NCI-H2196 (cell line): Measurements from ENCODE around the gene ROR1.
A peak's percentile ranks its signal among the peaks of the same experiment; 100 is the strongest.
"Not testable (repeated sequence)": the region's sequence is repeated elsewhere in the genome, so short reads cannot be mapped to it uniquely, and the experiment has no call there.

ENCODE experiments used
- DNase-seq: peaks from one replicate; lab custom pipeline; 2025; ENCODE audit not compliant: unreplicated experiment; lab: John Stamatoyannopoulos, UW

Gene ROR1

DNA sequence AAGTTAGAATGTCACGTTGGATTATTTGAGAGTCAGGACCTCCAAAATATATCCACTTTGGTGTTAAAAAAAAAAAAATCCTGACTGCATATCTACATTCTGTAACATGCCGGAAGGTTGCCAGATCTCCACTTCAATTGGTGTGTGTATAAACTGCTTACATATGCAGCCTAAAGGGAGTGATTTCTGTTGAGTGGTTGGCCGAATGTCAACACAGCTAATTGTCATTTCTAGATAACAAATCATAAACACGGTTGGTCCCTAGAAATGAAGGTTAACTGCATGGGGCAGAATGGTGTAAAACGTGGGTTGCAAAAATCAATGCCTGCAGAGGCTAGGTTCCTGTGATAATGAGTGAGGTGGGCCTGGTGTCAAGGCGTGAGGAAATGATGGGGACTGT, 15.0 kb upstream of the ROR1 start:
- DNase-seq = no peak

DNA sequence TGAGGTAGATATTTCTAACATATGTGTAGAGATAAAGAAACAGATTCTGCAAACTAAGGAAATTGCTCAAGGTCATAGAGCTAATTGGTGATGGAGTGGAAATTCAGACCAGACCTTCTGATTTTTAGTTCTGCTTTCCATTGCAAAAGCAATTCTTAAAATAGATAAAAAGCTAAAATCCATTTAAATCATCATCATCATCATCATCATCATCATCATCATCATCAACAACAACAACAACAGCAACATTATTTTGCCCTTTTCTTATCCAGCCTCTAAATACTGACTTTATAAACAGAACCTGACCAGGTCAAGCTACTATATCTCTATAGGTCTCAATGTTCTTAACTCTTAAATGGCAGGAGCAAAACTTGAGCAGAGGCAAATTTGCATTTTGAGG, 14.0 kb upstream of the ROR1 start:
- DNase-seq = no peak

DNA sequence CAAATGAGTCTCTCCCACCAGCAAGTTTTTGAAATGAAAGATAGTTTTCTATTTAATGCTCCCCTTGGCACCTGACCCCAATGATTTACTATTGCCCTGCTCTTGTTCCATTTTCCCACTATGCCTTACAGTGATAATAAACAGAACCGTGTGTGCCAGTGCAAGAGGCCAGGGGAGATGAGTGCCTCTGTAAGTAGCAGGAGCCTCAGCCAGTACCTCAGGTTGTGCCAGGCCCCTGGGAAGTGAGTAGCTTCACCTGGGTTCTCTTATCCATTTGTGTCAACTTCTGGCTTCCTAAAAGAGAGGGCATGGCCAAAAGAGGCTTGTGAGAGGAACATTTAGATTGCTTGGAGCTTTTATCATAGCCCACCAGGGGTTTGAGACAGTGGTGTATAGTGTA, 3.4 kb upstream of the ROR1 start:
- no peak for DNase-seq

DNA sequence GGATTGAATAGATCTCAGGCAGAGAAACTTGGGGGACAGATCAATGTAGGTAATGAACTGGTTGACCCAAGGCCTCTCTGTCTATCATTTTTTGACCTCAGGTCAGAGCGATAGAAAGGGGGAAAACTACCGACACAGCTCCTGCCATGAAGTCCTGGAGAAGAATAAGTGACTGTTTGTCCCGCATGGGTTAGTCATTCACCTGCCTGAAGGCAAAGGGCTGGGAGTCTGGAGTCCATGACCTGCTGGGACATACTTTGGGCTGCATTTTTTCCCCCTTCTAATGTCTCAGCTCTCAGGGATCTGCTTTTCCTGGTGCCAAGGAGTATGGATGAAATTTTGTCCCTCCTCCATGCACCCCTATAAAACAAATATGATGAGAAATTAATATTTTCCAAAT, 1.6 kb upstream of the ROR1 start:
- DNase-seq = no peak

DNA sequence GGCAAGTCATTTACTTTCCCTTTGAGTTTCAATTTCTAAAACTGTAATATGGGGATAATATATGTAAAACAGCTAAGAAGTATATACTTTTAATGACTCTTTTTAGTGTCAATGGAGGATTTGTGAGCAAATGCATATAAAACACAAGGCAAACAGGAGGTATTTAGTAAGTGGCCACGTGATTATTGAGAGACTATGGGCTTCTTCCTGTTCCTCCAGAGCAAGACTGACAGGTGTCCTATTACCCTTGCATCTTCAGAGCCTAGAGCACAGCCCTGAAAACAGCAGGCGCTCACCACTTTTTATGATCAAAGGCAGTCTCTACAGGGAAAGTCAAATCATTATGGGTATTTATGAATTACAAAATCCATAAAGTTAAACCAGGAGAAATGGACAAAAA, 941 bp upstream of the ROR1 start:
- no peak for DNase-seq

DNA sequence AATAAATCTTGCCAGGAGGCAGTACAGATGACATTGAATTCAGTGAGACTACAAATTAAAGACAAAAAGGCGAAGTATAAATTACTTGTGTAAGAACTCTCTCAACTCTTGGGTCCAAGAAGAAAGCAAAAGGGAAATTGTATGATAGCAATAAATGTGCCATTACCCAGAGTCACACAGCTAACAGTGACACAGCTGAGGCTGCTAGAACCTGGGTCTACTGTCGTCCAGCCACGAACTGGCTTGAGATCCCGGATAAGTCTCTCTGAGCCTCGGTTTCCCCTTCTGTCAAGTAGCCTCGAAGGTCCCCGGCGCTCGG, 362 bp upstream of the ROR1 start:
- DNase-seq = no peak

DNA sequence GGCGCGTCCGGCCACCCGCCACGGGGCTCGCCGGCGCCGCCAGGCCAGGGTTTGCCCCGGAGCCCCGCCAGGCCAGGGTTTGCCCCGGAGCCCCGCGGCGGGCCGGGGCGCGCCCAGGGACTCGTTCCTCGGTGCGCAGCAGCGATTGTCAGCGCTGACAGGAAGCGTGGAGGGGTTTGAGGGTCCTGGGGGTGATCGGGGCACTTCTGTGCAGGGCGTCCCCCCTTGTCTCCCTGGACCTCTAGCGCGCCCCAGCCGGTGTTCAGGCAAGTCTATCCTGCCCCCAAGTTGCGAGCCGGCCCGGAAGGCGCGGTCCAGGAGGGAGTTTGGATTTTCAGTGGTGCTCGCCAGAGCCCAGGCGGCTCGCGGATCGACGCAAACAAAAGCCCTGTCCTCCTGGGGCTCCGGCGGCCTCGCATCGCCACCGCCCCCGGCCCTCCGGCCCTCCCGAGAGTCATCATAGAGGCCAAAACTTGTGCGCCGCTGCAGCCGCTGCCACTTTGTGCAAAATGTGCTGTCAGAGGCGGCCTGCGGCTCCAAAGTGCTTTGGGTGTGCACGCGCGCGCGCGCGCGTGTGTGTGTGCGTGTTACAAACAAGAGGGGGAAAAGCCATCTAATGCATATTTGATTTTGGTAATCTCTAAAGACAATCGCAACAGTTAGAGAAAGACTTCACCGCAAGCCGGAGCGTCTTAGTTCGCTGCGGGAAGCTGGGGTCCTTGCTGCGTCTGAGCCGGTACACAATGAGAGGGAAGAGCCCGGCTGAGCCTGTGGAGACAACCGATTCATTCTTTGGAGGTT, 1.0 kb downstream of the ROR1 start:
- peak; percentile 59 for DNase-seq

DNA sequence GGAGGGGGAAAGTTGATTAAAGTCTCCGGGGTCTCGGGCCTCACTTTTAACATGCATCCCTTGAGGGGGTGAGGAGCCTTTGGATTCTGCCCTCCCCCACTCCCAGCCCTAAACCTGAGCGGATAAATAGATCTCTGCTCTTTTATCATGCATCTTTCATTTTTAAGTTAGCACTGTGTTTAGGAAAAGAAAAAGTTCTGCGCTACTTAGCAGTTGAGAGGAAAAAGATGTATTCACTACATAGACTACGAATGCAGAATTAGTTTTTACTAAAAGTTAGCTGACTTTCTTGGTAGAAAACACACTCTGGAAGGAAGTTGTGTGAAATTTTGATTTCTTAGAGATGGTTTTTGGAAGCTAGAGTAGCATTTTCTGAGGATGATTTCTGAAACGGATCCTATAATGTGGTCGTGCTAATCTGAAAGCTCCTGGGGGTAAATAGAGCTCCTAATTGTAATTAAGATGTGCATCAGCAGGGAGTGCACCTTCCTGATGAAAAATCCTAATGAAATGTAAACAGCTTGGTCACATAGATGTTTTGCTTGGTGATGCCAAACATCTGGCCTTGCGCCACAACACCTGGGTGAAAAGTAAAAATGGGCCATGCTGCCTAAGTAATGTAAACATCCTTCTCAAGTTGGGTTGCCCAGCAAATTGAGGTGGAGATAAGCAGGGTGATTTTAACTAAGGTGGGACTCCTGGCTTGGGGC, 1.8 kb downstream of the ROR1 start:
- peak; percentile 14 for DNase-seq

DNA sequence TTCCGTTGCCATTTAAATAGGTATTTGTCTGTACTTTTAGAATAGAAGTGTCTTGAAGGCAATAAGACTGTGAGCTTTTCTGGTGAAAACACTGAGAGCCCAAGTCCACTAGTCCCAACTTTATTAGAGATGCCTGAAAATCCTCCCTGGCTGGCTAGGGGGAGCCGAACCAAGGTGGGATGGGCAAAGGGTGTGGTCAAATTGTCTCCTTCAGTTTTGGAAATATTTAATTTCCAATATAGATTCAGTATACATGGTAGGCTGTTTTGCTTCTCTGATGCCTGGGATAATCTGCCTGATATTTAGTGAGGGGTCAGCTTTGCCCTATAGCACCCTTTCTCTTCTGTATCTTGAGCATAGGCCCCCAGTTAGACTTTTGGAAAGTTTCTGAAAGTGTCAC, 3.5 kb downstream of the ROR1 start:
- DNase-seq = no peak

DNA sequence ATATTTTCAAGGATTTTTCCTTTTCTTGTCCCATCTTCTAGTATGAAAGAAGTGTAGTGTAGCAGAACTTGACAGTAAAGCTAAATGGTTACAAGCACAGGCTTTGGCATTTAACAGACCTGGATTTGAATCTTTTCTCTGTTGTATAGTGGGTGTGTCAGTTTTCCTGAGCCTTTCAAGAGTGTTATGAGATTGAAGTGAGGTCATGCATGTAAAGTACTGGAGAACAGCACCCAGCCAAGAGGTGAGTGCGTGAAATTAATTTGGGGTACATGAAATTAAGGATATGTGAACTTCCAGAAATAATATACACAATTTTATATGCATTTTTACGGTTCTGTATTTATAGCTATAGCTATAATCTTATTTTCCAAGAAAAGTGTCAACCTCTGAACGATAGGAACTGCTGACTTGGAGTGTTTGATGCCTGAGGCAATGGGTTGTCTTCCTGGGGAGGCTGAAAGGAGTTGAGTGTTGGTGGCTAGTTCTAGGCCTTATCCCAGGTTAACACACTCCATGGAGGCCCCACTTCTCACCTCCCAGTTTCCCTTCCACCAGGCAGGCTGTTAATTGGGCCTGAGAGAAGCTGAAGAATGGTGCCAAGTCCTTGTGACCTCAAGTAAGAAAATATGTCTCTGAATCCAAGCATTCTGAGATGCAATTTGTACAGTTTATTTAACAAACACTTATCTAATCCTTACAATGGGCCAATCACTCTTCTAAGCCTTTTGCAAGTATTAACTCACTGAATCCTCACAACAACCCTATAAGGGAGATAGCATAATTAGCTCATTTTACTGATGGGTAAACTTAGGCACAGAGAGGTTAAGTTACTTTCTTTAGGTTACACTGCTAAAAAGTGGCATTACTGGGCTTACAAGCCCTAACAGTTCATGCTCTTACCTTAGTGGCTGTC, 4.4 kb downstream of the ROR1 start:
- DNase-seq = no peak

DNA sequence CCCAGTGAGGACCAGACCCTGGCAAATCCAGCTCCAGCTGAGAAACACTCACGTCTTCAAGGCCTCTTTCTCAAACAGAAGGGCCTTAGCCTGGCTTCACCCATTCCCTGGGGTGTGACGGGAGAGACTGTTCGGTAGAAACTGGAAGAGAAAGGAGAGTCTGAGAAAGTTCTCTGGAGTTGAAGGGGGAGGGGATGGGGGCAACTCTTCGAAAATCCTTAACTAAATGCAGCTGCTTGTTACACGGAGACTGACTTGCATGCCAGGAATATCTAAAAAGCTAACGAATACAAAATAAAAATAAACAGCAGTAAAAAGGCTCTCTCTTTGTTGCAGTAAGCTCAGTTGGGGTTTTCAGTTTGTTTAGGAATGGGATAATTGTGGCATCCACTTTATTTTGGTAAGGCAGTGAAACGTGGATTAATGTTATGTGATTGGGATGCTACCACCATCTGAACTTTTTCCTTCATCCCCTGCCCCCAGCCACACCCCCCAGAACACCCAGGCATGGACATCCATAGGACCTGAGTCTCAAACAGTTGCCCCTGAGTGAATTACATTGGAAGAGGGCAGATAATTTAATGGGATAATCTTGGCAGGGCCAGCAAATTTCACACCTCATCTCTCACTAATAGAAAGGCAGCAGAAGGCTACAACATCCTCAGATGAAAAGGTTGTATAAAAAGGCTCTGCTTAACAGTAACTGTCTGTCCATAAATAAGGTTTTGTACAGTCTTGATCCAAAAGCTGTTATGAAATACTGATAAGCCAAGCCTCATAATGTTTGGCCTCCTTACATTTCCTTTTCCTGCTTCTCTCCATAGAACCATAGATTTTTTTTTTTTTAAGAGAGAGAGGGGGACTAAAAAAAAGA, 5.8 kb downstream of the ROR1 start:
- DNase-seq = no peak

DNA sequence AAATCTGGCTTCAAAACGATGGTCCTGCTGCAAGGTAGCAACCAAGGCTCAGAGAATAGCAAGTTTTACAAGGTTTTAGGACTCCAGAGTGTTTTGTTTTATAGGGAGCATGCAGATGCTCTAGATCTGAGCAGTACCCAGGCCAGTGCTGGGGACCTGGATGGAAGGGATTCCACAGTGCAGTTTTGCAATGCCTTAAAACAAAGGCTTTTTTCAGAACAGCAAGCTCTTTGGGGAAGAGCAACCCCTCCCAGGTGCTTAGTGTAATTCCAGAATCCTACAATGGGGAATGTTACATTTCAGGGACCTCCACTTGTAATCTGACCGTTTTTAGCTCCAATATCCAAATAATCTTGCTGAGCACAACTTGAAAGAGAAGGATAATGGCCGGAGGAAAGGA, 6.7 kb downstream of the ROR1 start:
- no peak for DNase-seq

DNA sequence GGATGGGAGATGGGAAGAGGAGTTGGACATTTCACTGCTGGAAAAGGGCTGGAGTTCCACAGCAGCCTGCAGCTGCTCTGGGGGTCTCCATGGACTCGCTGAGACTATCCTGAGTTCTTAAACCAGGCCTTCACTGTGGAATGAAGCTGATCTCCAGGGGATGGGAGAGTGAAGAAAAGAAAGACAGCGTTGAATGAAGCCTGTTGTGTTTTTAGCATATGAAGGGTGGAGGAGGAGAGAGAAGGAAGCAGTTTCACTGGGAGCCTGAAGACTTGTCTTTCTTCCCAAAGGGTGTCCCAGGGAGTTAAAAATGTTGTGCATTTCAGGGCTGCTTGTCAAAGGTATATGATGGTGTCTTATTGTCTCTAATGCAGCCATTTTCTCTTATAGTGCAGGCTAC, 9.2 kb downstream of the ROR1 start:
- DNase-seq = no peak

DNA sequence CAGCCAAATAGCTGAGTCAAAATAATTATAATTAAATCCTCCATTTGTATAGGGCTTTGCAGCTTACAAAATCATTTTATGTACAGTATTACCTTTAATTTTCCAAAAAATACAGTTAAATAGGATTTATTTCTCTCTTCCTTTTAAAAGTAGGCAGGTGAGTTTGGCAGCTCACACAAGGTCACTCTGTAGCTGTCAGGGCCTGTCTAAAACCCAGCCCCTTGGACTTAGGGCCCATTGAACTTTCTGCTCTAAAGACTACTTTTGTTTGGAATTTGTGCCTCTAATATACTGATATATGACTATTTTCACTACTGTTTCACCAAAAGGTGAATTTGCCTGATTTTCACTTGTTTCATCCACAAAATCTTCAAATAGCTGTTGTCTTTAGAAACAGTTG, 10.3 kb downstream of the ROR1 start:
- no peak for DNase-seq

DNA sequence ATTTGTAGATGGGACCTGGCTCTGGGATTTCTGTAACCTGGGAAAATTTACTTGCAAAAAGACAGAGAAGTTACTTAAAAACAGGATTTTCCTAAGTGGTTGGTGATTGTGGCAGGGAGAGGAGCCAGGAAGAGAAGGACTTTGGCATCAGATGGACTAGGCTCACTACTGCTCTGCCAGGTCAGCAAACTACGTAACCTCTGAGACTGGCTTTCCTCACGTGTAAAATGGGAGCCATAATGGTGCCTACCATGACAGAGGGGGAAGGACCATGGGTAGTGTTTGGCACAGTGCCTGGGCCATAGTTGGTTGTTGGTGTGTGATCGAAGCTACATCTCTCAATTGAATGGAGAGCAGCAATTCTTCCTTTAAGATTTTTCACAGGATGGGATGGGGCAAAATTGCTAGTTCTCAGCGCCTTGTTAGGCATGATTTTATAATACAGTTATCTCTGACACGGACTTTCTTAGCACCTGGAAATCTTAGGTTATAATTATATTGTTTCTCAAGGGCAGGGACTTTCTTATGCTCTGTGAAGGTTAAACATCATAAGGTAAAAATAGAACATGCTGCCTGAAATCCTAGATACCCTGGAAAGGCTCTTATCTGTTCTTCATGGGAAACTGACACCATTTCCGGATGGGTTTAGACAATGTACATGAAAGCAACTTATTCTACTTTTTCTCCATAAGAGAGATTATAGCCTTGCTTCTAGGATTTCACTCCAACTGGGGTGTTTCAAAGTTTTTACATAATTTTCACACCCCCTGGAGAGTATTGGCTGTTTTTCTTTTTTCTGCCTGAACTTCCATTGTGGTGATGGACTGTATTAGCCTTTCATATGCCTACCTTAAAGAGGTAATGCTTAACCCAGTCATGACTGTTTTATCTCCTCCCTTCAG, 10.9 kb downstream of the ROR1 start:
- DNase-seq = no peak

DNA sequence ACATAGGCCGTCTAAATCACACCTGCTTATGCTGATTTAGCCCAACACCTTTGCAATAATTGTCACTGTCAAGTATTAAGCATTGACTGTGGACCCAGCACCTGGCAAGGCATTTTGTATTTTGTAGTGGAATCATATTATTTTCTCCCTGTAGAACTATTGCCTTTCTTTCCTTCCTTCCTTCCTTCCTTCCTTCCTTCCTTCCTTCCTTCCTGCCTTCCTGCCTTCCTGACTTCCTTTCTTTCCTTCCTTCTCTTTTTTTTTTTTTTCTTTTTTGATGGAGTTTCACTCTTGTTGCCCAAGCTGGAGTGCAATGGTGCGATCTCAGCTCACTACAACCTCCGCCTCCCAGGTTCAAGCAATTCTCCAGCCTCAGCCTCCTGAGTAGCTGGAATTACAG, 13.5 kb downstream of the ROR1 start:
- not testable (repeated sequence) for DNase-seq

DNA sequence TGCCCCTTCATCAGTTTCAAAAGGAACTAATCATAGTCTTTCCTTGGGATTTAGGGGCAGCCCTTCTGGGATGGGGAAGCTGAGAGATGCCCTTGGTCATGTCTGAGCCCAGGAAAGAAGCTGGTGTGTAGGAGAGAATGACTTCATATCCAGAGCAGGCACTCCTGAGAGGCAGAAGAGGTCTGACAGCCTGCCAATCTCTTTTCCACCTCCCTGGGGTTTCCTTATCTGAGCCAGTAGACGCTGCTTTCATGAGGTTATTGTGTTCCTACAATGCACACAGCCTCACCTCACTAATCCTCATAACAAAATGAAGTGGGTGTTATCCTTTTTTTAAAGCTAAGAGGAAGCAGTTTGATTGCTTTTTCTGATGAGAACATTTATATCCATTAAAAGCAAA, 14.1 kb downstream of the ROR1 start:
- peak; percentile 36 for DNase-seq

DNA sequence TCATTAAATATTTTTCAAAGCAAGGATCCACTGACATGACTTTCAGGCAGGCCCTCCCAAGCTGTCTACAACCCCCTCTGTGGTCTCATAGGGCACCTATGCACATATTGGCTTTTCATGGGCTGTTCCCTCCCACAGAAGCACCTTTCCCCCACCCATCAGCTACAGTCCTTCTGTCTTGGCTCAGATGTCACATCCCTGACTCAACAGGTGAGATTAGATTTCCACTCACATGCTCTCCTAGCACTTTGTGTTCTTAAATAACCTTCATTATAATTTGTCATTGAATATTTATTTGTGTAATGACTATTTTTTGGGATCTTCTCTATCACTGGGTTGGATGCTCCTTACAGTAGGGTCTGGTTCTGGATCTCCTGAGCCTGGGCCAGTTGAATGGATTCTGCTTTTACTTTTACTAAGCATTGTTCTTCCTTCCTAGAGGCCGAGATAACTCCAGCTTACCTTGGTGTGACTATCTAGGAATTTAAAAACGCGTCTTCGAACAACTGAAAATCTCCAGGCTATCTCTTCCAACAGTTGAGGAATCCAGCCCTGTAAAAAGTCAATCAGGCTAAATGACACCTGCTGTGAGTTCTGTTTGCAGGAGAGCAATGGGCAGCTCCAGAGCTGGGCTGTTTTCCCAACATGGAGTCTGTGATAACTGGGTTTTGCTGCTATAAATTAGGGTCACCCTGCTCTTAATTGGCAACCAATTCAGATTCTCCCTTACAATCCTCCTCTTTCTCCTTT, 16.2 kb downstream of the ROR1 start:
- peak; percentile 31 for DNase-seq

DNA sequence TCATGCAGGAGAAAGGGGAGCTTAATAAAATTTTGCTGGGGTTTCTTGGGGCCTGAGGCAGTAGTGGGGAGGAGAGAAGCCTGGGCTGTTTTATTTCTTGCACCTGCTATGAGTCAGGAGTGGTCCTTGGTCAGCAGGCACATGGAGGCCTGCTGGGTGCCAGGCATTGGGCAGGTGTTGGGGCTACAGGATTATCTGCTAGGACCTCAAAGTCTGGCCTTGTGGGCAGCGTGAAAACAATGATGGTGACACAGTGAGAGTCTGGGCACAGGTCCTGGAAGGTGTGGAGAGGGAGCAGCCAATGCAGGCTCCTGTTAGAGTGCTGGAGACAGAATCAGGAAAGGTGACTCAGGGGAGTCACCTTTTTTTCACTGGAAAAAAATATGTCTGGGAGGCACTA, 17.2 kb downstream of the ROR1 start:
- DNase-seq = peak; percentile 58
